ENCODE data around the gene RIPOR1.

- TF ChIP-seq GABPA (IDR thresholded peaks at IDR 0.05; ENCODE audit: low read depth) (no peak), FOXJ3 (CRISPR knock-in tag; IDR thresholded peaks at IDR 0.05) (no peak), NRF1 (IDR thresholded peaks at IDR 0.05; ENCODE audit: low read depth, low read length) (no peak), JUND (IDR thresholded peaks at IDR 0.05) (peak; percentile 82; the same call in 1 of the 2 replicates), POLR2AphosphoS5 (IDR thresholded peaks at IDR 0.05; ENCODE audit: low read depth, low read length) (no peak)
Observed at GRCh38 chr16:67516296-67517154, 12.1 kb upstream of the RIPOR1 start.

Measured in SK-N-SH (cell line).